HG03159 (cell line): Measurements from ENCODE around the gene MEIS3.
"Not testable (repeated sequence)": the region's sequence is repeated elsewhere in the genome, so short reads cannot be mapped to it uniquely, and the experiment has no call there.

Experiments used
- ATAC-seq: cut with Tn5 transposase; IDR thresholded peaks from one replicate; pipeline ENCODE4 v1.9.1; 2021; ENCODE audit warnings: mild to moderate bottlenecking, moderate library complexity; ENCODE audit not compliant: unreplicated experiment

Gene MEIS3

DNA sequence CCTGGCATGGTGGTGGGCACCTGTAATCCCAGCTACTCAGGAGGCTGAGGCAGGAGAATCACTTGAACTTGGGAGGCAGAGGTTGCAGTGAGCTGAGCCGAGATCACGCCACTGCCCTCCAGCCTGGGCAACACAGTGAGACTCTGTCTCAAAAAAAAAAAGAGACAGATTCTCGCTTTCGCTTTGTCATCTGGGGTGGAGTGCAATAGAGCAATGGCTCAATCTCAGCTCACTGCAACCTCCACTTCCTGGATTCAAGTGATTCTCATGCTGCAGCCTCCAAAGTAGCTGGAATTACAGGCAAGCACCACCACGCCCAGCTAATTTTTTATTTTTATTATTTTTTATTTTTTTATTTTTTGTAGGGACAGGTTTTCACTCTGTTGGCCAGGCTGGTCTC, 30.6 kb downstream of the MEIS3 start:
- not testable (repeated sequence) for ATAC-seq

DNA sequence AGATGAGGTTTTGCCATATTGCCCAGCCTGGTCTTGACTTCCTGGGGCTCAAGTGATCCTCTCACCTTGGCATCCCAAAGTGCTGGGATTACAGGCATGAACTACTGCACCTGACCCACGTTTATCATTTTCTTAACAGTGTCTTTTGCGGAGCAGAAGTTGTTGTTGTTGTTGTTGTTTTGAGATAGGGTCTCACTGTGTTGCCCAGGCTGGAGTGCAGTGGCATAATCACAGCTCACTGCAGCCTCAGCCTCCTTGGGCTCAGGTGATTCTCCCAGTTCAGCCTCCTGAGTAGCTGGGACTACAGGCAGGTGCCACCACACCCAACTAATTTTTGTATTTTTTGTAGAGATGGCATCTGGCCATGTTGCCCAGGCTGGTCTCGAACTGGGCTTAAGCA, 31.7 kb downstream of the MEIS3 start:
- not testable (repeated sequence) for ATAC-seq

DNA sequence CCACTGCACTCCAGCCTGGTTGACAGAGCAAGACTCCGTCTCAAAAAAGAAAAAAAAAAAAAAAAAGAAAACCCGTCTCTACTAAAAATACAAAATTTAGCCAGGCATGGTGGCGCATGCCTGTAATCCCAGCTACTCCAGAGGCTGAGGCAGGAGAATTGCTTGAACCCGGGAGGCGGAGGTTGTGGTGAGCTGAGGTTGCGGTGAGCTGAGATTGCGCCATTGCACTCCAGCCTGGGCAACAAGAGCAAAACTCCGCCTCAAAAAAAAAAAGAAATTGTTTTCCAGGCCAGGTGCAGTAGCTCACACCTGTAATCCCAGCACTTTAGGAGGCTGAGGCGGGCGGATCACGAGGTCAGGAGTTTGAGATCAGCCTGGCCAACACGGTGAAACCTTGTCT, 32.7 kb downstream of the MEIS3 start:
- ATAC-seq = not testable (repeated sequence)

DNA sequence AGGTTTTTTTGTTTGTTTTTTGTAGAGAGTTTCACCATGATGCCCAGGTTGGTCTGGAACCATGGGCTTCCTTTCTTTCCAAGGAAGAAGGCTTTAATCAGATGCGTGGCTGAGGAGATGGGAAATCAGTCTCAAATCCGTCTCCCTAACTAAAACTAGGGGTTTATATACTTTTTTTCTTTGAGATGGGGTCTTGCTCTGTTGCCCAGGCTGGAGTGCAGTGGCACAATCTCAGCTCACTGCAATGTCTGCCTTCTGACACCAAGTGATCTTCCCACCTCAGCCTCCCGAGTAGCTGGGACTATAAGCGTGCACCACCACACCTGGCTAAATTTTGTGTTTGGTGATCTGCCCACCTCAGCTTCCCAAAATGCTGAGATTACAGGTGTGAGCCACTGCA, 34.8 kb downstream of the MEIS3 start:
- not testable (repeated sequence) for ATAC-seq

DNA sequence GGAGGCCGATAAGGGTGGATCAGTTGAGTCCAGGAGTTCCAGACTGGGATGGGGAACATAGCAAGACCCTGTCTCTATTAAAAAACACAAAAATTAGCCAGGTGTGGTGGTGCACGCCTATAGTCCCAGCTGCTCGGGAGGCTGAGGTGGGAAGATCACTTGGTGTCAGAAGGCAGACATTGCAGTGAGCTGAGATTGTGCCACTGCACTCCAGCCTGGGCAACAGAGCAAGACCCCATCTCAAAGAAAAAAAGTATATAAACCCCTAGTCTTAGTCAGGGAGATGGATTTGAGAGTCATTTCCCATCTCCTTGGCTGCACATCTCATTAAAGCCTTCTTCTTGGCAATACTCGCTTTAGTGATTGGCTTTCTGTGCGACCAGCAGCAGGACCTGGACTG, 35.4 kb downstream of the MEIS3 start:
- not testable (repeated sequence) for ATAC-seq

DNA sequence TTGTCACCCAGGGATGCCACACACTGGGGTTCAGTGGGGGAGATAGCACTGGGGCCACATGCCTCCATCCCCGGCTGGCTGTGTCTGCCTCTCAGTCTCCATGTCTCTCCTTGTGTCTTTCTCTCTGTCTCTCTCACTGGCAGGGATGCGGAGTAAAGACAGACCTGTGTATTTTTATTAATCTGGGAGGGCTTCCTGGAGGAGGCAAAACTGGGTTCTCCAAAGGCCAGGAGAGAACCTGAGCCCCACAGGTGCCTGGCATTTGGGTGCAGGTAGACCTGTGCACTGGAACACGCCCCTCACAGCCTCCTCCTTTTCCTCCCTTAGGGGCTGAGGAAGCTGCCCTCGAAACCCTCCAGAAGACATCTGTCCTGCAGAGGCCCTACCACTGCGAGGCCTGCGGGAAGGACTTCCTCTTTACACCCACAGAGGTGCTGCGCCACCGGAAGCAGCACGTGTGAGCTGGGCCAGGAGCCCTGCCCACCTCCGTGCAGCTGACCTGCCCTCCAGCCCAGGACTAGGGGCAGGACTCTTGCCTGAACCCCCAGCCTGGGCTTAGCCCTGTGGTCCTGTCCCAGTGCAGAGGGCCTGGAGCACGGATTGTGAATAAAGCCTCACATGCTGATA, 37.6 kb downstream of the MEIS3 start:
- ATAC-seq = no peak

DNA sequence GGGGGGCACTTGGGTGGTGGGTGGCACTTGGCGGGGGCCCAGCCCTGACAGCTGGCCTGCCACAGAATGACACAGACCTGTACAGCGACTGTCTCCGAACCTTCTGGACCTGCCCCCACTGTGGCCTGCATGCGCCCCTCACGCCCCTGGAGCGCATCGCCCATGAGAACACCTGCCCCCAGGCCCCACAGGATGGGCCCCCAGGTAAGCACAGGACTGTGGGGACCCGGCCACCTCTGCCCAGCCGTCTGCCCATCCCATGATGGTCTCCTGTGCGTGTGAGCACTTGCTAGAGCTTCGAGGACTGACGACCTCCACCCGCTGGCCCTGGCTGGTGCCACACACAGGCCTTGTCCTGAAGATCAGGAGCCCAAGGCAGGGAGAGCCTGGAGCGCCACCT, 38.2 kb downstream of the MEIS3 start:
- no peak for ATAC-seq

DNA sequence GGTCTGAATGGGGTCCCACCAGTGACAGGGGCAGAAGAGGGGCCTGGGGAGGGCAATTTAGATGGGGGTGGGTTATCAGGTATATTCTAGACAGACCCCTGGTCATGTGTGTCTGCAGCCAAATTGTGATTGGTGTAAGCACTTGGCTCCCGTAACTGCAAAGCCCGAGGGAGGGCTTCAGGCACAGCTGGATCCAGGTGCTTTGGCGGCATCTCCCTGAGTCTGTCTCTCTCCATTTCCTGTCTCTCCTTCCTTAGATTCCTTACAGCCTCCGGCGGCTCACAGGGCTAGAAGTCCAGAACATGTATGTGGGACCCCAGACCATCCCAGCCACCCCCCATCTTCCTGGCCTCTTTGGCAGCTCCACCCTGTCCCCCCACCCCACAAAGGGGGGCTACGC, 38.8 kb downstream of the MEIS3 start:
- no peak for ATAC-seq

DNA sequence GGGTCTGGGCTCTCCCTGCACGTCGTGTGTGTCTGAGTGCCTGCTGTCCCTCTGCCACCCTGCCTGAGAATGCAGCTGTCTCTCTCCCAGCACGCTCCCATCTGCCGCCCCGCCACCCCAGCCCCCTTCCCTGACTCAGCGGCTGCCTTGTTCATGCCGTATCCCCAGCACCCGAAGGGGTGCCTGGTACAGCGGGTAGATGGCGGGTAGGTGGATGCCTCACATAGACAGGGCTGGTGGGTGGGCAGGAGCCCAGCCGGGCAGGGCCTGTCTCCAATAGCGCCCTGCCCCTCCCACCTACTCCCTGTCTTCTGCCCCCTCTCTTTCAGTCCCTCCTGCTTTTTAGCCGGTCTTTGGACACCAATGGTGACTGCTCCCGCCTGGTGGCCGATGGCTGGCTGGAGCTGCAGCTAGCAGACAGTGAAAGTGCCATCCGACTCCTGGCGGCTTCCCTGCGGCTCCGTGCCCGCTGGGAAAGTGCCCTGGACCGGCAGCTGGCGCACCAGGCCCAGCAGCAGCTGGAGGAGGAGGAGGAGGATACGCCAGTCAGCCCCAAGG, 39.9 kb downstream of the MEIS3 start:
- no peak for ATAC-seq

DNA sequence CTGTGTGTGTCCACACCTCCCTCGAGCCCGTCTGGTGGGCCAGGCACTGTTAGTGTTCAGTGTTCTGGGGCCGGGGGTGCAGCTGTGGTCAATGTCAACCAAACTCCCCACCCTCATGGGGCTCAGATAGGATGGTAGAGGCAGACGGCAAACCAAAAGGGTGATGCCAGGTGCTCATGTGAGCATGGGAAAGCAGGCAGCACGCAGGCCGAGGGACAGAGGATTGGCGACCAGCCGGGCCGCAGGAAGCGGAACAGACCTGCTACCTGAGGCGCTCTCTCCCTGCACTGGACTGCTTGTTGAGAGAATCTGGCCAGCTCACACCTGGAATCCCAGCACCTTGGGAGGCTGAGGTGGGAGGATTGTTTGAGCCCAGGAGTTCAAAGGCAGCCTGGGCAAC, 41.1 kb downstream of the MEIS3 start:
- ATAC-seq = no peak

DNA sequence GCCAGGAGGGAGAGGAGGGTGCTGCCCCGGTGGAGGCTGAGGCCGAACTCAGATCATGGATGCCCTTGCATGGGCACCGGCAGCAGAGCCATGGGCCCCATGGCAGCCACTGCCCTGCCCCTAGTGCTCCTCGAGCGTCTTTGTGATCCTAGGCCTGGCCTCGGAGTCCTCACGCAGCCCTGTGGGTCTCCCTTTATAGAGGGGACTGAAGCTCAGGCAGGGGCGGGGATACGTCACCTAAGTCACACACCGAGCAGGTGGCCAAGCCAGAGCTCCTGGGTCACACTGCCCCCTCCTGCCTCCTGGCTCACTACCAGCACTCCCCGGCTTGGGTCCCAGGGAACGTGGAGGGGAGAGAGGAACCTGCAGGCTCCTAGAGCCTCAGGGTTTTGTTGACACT, 41.5 kb downstream of the MEIS3 start:
- no peak for ATAC-seq

DNA sequence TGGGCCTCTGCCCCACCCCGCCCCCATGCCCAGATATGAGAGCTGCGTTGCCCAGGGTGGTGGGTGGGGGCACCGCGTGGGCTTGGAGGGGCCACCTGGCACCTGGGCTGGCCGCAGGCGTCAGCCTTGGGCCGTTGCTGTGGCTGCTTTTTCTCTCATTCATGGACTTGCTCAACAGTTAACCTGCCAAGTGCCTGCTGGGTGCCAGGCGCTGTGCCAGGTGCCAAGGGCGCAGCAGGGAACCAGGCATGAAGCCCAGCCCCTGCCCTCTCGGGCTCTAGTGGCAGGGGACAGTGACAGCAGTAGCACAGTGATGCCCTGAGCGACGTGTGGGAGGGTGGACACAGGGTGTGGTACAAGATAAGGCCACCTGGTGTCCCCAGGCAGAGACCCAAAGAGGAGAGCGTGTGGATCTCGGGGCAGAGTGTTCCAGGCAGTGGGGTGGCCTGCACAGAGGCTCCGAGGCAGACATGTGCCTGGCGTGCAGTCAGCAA, 42.1 kb downstream of the MEIS3 start:
- no peak for ATAC-seq

DNA sequence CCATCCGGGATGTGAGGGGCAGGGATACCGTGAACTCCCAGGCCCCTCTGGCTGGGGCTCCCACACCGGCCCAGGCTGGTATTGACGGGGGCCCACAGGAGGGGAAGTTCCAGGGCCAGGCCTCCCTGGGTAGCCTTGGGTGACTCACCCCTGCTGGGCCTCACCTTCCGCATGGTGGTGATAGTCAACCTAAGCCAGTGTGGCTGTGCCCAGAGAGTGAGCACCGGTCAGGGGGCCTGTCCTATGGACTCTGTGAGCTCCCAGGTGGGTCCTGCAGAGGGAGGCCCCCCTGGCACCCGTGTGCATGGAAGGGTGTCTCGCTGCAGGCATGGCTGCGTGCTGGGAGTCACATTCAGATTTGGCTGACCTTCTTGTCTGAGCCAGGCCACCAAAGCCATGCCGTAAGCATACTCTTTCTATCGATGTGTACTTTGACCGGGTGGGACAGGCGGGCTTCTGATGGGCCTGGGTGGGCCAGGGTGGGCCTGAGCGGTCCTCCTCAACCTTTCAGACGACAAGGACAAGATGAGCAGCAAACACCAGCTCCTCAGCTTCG, 42.7 kb downstream of the MEIS3 start:
- no peak for ATAC-seq

DNA sequence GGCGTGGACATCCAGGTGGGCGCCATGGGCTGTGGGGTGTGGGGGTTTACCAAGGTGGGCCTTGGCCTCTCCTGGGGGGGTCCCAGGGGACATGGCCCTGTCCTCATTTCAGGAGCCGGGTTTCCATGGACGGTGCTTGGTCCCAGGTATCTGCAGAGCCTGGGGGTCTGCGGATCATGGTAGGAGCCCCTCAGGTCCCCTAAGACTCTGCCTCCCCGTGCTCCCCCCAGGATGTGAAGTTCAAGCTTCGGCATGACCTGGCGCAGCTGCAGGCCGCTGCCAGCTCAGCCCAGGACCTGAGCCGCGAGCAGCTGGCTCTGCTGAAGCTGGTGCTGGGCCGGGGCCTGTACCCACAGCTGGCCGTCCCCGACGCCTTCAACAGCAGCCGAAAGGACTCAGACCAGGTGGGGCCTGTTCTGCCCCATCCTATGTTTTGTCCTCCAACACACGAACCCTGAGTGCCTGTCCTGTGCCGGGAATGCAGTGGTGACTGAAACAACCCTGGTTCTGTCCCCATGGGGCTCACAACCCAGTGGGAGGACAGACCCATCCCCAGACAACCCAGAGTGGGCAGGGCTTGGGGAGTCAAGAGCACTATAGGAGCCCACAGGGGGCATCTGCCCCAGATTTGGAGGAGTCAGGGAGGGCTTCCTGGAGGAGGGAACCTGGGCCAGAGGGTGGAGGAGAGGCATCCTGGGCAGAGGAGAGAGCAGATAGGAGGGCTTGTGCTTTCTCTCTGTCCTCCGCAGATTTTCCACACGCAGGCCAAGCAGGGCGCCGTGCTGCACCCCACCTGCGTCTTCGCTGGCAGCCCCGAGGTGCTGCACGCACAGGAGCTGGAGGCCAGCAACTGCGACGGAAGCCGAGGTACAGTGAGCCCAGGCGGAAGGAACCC, 43.4 kb downstream of the MEIS3 start:
- no peak for ATAC-seq

DNA sequence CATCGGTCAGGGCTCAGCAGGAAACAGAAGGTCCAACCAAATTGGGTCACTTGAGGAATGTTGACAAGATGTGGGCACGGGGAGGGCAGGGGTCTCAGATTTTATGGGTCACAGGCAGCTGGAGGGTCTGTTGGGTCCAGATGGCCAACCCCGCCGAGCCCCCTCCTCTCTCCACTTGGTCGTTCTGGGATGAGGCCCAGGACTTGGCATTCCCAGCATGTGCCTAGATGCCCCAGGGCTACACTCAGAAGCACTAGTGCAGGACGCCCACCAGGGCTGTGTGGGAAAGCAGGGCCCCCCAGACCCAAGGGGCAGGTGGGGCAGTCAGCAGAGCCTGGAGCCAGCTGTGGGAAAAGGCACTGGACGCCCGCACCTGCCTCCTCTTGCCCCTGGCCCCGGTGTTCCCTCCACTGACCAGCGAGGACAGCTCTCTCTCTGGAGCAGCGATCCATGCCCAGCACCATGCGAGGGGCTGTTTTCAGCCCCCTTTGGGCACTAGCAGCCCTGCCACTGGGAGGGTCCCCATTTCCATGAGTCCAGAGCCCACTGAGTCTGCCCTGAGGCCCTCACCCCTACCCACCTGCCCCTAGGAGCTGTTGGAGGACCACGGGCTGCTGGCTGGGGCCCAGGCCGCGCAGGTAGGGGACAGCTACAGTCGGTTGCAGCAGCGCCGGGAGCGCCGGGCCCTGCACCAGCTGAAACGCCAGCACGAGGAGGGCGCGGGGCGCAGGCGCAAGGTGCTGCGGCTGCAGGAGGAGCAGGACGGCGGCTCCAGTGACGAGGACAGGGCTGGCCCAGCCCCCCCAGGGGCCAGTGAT, 44.2 kb downstream of the MEIS3 start:
- ATAC-seq = no peak

DNA sequence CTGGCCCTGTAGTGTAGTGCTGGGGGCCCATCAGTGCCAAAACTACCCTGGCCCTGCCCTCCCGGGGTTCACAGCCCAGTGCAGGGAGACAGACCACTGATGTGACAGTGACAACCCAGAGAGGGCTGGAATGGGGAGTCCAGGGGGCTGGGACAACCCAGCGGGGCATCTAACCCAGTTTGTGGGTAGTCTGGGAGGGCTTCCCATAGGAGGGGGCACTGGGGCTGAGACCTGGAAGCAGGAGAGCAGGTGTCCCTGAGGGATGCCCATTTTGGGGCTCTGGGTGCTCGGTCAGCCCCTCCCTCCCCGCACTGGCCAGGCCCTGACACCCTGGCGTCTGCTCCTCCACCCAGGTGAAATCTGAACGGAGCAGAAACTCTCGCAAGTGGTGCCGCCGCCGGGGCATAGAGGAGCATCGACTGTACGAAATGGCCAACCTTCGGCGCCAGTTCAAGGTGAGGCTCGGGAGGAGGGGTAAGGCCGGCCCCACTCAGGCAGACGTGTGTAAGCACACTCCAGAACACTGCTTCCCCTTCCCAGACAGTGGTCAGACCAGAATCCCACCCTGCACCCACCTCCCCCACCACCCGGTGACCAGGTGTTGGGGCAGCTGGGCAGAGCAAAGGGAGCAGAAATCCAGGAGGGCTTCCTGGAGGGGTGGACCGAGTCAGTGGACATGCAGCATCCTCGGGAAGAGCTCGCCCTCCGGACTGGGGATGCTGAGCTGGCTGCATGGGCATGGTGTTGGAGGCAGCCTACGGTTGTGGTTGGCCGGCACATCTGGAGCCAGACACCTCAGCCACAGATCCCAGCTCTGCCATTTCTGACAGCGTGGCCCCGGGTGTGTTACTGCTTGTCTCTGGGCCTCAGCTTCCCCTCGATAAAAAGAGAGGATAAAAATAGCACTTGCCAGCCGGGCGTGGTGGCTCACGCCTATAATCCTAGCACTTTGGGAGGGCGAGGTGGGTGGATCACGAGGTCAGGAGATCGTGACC, 45.8 kb downstream of the MEIS3 start:
- no peak for ATAC-seq

DNA sequence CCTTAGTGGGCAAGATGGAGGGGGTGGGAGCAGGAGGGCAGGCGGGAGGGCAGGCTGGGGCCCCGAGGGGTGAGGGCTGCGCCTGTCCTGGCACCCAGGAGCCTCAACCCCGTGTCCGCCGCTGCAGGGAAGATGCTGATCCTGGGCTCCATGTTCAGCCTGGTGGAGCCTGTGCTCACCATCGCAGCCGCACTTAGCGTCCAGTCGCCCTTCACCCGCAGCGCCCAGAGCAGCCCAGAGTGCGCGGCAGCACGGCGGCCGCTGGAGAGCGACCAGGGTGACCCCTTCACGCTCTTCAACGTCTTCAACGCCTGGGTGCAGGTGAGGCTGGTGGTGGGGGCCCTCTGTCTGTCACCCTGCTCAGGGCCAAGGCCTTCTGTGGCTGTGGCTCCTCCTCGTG, 46.7 kb downstream of the MEIS3 start:
- ATAC-seq = no peak

DNA sequence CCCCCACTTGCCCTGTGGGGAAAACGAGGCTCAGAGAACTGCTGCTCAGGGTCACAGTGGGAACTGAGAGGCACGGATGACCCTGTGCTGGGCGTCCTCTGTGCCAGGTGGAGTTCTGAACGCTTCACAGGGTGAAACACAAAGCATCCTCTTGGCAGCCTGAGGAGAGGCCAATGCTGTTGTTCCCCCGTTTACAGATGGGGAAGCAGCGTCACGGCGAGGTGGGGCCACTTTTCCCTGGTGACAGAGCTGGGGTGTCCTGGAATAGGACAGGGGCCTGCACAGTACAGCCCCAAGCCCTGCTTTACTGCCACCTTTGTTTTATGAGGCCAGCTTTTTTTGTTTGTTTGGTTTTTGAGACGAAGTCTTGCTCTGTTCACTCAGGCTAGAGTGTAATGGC, 48.1 kb downstream of the MEIS3 start:
- ATAC-seq = no peak

DNA sequence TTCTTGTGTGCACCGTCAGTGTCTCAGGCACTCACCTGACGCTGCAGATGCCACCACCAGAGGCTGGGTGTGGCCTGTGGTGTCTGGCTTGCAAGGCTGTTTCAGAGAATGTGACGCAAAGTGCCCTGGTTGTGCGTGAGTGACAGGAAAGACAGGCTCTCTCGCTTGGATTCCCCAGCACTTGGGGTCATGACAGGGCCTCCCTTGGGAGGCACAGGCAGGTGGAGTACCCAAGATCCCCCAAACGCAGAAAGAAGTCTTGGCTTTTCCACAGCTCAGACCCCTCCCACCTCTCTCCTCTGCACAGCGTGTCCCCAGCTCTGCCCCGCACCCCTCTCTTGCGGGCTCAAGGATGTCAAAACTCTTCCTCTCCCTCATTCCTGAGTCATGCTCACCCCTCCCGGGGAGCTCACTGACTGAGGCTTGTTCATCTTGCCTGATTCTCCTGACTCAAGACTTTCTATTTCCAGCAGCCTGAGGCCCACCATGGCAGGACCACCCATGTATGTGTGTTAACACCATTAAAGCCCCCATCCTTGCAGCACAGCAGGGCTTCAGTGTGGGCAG, 49.2 kb downstream of the MEIS3 start:
- ATAC-seq = no peak
